ENCODE results near the gene RTN4. TPM values are rescaled to one million over a fixed set of nuclear protein-coding genes. Genes with fewer than 3 reads are reported as not detected.

Gene RTN4
- total RNA-seq, 1 experiment from 2014 or later = 200 TPM

GRCh38 chr2:54927085-54927750 lies 123.0 kb downstream of the RTN4 start:
- Histone ChIP-seq H3K79me2 (ENCODE audit: insufficient read depth, low read length) (no peaks in the 10 kb centered on the region), H2BK5ac (ENCODE audit: insufficient read length, low read length) (no peak overlapping the region), H2AK5ac (ENCODE audit: insufficient read length, low read length) (no peak overlapping the region), H3K79me1 (ENCODE audit: insufficient read depth, low read depth, low read length, poor library complexity, severe bottlenecking) (no peaks in the 10 kb centered on the region), H2BK20ac (ENCODE audit: low read depth, low read length, poor library complexity, severe bottlenecking) (no peak overlapping the region), H3K4ac (ENCODE audit: low read depth, low read length) (no peak overlapping the region), H3K4me1 (ENCODE audit: insufficient read depth, low read length) (no peaks in the 10 kb centered on the region), H3T11ph (ENCODE audit: low read length) (no peak overlapping the region), H3K9ac (ENCODE audit: extremely low read depth, insufficient read length, low read length) (no peak overlapping the region), H4K20me1 (ENCODE audit: control insufficient read depth, insufficient read depth, insufficient read length) (no peaks in the 10 kb centered on the region), H3K9me3 (ENCODE audit: control insufficient read depth, low read depth, low read length) (no peaks in the 10 kb centered on the region), H4K91ac (ENCODE audit: insufficient read length, low read depth, low read length) (no peak overlapping the region), H3K14ac (ENCODE audit: insufficient read depth, low read length) (no peak overlapping the region), H3K23me2 (ENCODE audit: insufficient read length, low read depth, low read length, poor library complexity, severe bottlenecking) (no peaks in the 10 kb centered on the region), H2BK120ac (ENCODE audit: low read depth, low read length, poor library complexity, severe bottlenecking) (no peak overlapping the region), H3K56ac (ENCODE audit: insufficient read length, low read depth, low read length) (no peak overlapping the region), H2BK12ac (ENCODE audit: insufficient read length, low read depth, low read length) (no peak overlapping the region), H2AFZ (ENCODE audit: low read length) (no peak overlapping the region), H2BK15ac (ENCODE audit: low read depth, low read length) (no peak overlapping the region), H3K27ac (ENCODE audit: insufficient read length, low read depth, low read length) (no peak overlapping the region), H4K5ac (ENCODE audit: insufficient read length, low read depth, low read length) (no peak overlapping the region), H3K18ac (ENCODE audit: insufficient read length, low read depth, low read length) (no peak overlapping the region), H3K23ac (ENCODE audit: insufficient read length, low read depth, low read length) (no peak overlapping the region), H3K4me2 (ENCODE audit: insufficient read depth, insufficient read length, low read length) (no peak overlapping the region), H4K8ac (replicated peaks; ENCODE audit: insufficient read length, low read depth, low read length) (no peak overlapping the region), H3K27me3 (ENCODE audit: insufficient read depth, low read length) (no peaks in the 10 kb centered on the region)
- Mint-ChIP-seq H3K9me3 (no peaks in the 10 kb centered on the region; a peak in 1 of 5 replicates), H3K4me3 (no peak overlapping the region), H3K4me1 (peaks cover 3 to 4% of the 10 kb centered on the region in 2 experiments; a peak in 2 of 4 replicates), H3K27me3 (ENCODE audit: low read depth) (peaks cover 7% of the 10 kb centered on the region), H3K27ac (no peak overlapping the region), H3K36me3 (ENCODE audit: insufficient read depth in 1 of 3, low read depth in 3 of 3) (no peaks in the 10 kb centered on the region)
- no peak for TF ChIP-seq CTCF (conservative IDR thresholded peaks at IDR 0.05)
- DNase-seq = no peak
- no CpG with 5 or more reads among the region's 8 CpGs for WGBS (ENCODE audit: extremely low coverage, insufficient read length, low lambda C conversion rate)

Measured in H9 (cell line).